ENCODE measurements around the gene NSMF.

GRCh38 chr9:137467896-137468295 is 8.8 kb upstream of the NSMF start:
- TF ChIP-seq GATA3 (IDR thresholded peaks at IDR 0.05; ENCODE audit: low read depth, low read length), result no peak
- no peak for TF ChIP-seq GATA2 (IDR thresholded peaks at IDR 0.05; ENCODE audit: low read depth, low read length)
